ENCODE results near the gene CCDC192.

CCDC192 gene

GRCh38 chr5:127942246-127943060 lies 239.3 kb downstream of the CCDC192 start:
- no peak for DNase-seq (ENCODE audit: extremely low read depth in 1 of 2, low read depth in 1 of 2)

GRCh38 chr5:127943061-127943371 lies 239.8 kb downstream of the CCDC192 start:
- no peak for DNase-seq (ENCODE audit: extremely low read depth in 1 of 2, low read depth in 1 of 2)

GRCh38 chr5:127944125-127944524 lies 240.9 kb downstream of the CCDC192 start:
- no peak for DNase-seq (ENCODE audit: extremely low read depth in 1 of 2, low read depth in 1 of 2)

GRCh38 chr5:127947941-127948340 lies 244.8 kb downstream of the CCDC192 start:
- no peak for DNase-seq (ENCODE audit: extremely low read depth in 1 of 2, low read depth in 1 of 2)

- DNase-seq (ENCODE audit: extremely low read depth in 1 of 2, low read depth in 1 of 2): no peak
These were observed 247.7 kb downstream of the CCDC192 start for GRCh38 chr5:127950707-127951391.

- no peak for DNase-seq (ENCODE audit: extremely low read depth in 1 of 2, low read depth in 1 of 2)
These were observed 248.6 kb downstream of the CCDC192 start for GRCh38 chr5:127951791-127952190.

- DNase-seq (ENCODE audit: extremely low read depth in 1 of 2, low read depth in 1 of 2): no peak
These were observed 254.0 kb downstream of the CCDC192 start for GRCh38 chr5:127957183-127957582.

- DNase-seq (ENCODE audit: extremely low read depth in 1 of 2, low read depth in 1 of 2): no peak
These were observed 254.6 kb downstream of the CCDC192 start for GRCh38 chr5:127957701-127958239.

GRCh38 chr5:127958421-127959011 lies 255.3 kb downstream of the CCDC192 start:
- DNase-seq (ENCODE audit: extremely low read depth in 1 of 2, low read depth in 1 of 2): no peak

- DNase-seq (ENCODE audit: extremely low read depth in 1 of 2, low read depth in 1 of 2): no peak
These were observed 256.1 kb downstream of the CCDC192 start for GRCh38 chr5:127959152-127959764.

GRCh38 chr5:127960270-127960691 lies 257.1 kb downstream of the CCDC192 start:
- DNase-seq (ENCODE audit: extremely low read depth in 1 of 2, low read depth in 1 of 2): no peak

- DNase-seq (ENCODE audit: extremely low read depth in 1 of 2, low read depth in 1 of 2): no peak
These were observed 258.0 kb downstream of the CCDC192 start for GRCh38 chr5:127961006-127961762.

GRCh38 chr5:127961763-127962145 lies 258.6 kb downstream of the CCDC192 start:
- DNase-seq (ENCODE audit: extremely low read depth in 1 of 2, low read depth in 1 of 2): no peak

- DNase-seq (ENCODE audit: extremely low read depth in 1 of 2, low read depth in 1 of 2): no peak
These were observed 259.3 kb downstream of the CCDC192 start for GRCh38 chr5:127962491-127962890.

GRCh38 chr5:127963233-127963632 lies 260.0 kb downstream of the CCDC192 start:
- DNase-seq (ENCODE audit: extremely low read depth in 1 of 2, low read depth in 1 of 2): no peak

GRCh38 chr5:127963931-127964330 lies 260.7 kb downstream of the CCDC192 start:
- no peak for DNase-seq (ENCODE audit: extremely low read depth in 1 of 2, low read depth in 1 of 2)

GRCh38 chr5:127967323-127967982 lies 264.3 kb downstream of the CCDC192 start:
- no peak for DNase-seq (ENCODE audit: extremely low read depth in 1 of 2, low read depth in 1 of 2)

GRCh38 chr5:127967983-127968592 lies 264.9 kb downstream of the CCDC192 start:
- no peak for DNase-seq (ENCODE audit: extremely low read depth in 1 of 2, low read depth in 1 of 2)

GRCh38 chr5:127969002-127969401 lies 265.8 kb downstream of the CCDC192 start:
- DNase-seq (ENCODE audit: extremely low read depth in 1 of 2, low read depth in 1 of 2): no peak

- no peak for DNase-seq (ENCODE audit: extremely low read depth in 1 of 2, low read depth in 1 of 2)
These were observed 266.5 kb downstream of the CCDC192 start for GRCh38 chr5:127969651-127970050.
